Small intestine (tissue), 7 donors: ENCODE results near the gene SIK3. TPM values are rescaled to one million over a fixed set of nuclear protein-coding genes. Genes with fewer than 3 reads are reported as not detected.

Experiments used
- DNase-seq, 2 donors: peaks; one replicate each; pipeline versions ENCODE4 v3.0.0 to v3.0.0-alpha.2; 2013
- FAIRE-seq: peaks from 2 replicates; lab custom pipeline; 2012; peaks lifted over from hg19 to GRCh38; lab: Jason Lieb, UNC
- H3K27ac ChIP-seq, 3 donors: one replicate each; pipeline ENCODE4 v1.5.1; 2013; ENCODE audit warnings: low read length in 2 of 3, mild to moderate bottlenecking in 2 of 3, control low read depth in 1 of 3, inconsistent platforms in 1 of 3, low read depth in 1 of 3, moderate library complexity in 1 of 3
- H3K27me3 ChIP-seq, 3 donors: one replicate each; pipeline ENCODE4 v1.6.1; 2013; ENCODE audit warnings: low read length in 3 of 3, inconsistent platforms in 1 of 3; ENCODE audit not compliant: control insufficient read depth in 3 of 3, insufficient read depth in 3 of 3
- H3K36me3 ChIP-seq, 3 donors: one replicate each; pipeline ENCODE4 v1.6.1; 2013; ENCODE audit warnings: low read length in 3 of 3, inconsistent platforms in 1 of 3, low read depth in 1 of 3, mild to moderate bottlenecking in 1 of 3, moderate library complexity in 1 of 3; ENCODE audit not compliant: control insufficient read depth in 3 of 3, insufficient read depth in 2 of 3
- H3K4me1 ChIP-seq, 3 donors: one replicate each; pipeline ENCODE4 v1.6.1; 2013; ENCODE audit warnings: low read length in 2 of 3, inconsistent platforms in 1 of 3, low read depth in 1 of 3, mild to moderate bottlenecking in 1 of 3, moderate library complexity in 1 of 3; ENCODE audit not compliant: control insufficient read depth in 3 of 3, insufficient read depth in 2 of 3
- H3K4me3 ChIP-seq, 3 donors: one replicate each; pipeline ENCODE4 v1.5.1; 2013; ENCODE audit warnings: low read length in 3 of 3, control low read depth in 1 of 3, inconsistent platforms in 1 of 3, low read depth in 1 of 3, mild to moderate bottlenecking in 1 of 3, moderate library complexity in 1 of 3
- H3K9me3 ChIP-seq, 2 donors: one replicate each; pipeline ENCODE4 v1.6.1; 2013; ENCODE audit warnings: low read depth in 1 of 2, low read length in 1 of 2; ENCODE audit not compliant: control insufficient read depth in 2 of 2, insufficient read depth in 1 of 2
- WGBS, 3 donors: extraction: QIAGEN DNeasy Blood & Tissue Kit; methylation state at CpG; one replicate each; pipeline ENCODE4 v1.1.7; 2013; 5-methylcytosine and 5-hydroxymethylcytosine counted together
- polyA plus RNA-seq, 4 donors: library from polyadenylated mRNA; stranded (reverse) in 3 of 4; unstranded in 1 of 4; fragments of 200-250 nt in 3 of 4; fragments of 120-200 nt in 1 of 4; gene quantifications; one replicate each; pipeline versions ENCODE4 v1.2.1 to v1.2.3, GENCODE V29; 2013
- donor health status: healthy with polysubstance abuse.
- donor health status: control.
- donor health status: control.
- donor health status: Bipolar disorder and iron deficiency.
- donor health status: healthy.

Gene SIK3
- polyA plus RNA-seq, 4 donors, result 4.9 to 35.3 (median 9.0) TPM

- no peaks in the 10 kb centered on the region for H3K9me3 ChIP-seq
- DNase-seq, result no peak
- no peak for FAIRE-seq
- peaks cover 0 to 2% (median 0%) of the 10 kb centered on the region in 3 donors for H3K36me3 ChIP-seq
- H3K27ac ChIP-seq, result no peak overlapping the region
- no peak overlapping the region for H3K4me3 ChIP-seq
- no peaks in the 10 kb centered on the region for H3K27me3 ChIP-seq
- 98 to 100% (median 99%) methylated on average over 4 of the region's 4 CpGs for WGBS, 3 donors
- H3K4me1 ChIP-seq, result peaks cover 8 to 21% (median 19%) of the 10 kb centered on the region in 3 donors
Measured at GRCh38 chr11:117091753-117092477, 6.3 kb downstream of the SIK3 start.

- peaks cover 0 to 9% (median 6%) of the 10 kb centered on the region in 3 donors for H3K4me1 ChIP-seq
- 79 to 89% (median 85%) methylated on average over 5 of the region's 5 CpGs for WGBS, 3 donors
- no peak overlapping the region for H3K27ac ChIP-seq
- peaks cover 0 to 2% (median 0%) of the 10 kb centered on the region in 3 donors for H3K36me3 ChIP-seq
- DNase-seq, result no peak
- H3K4me3 ChIP-seq, result no peak overlapping the region
- no peaks in the 10 kb centered on the region for H3K9me3 ChIP-seq
- H3K27me3 ChIP-seq, result no peaks in the 10 kb centered on the region
- no peak for FAIRE-seq
Measured at GRCh38 chr11:117090111-117090706, 8.0 kb downstream of the SIK3 start.

- Histone ChIP-seq H3K9me3 (no peaks in the 10 kb centered on the region), H3K36me3 (peaks cover 0 to 2% (median 0%) of the 10 kb centered on the region in 3 donors), H3K4me3 (no peak overlapping the region), H3K27ac (no peak overlapping the region), H3K4me1 (peaks cover 0 to 9% (median 2%) of the 10 kb centered on the region in 3 donors), H3K27me3 (no peaks in the 10 kb centered on the region)
- FAIRE-seq, result no peak
- 76 to 91% (median 80%) methylated on average over 7 of the region's 7 CpGs for WGBS, 3 donors
- no peak for DNase-seq
Measured at GRCh38 chr11:117089685-117090084, 8.5 kb downstream of the SIK3 start.

DNA sequence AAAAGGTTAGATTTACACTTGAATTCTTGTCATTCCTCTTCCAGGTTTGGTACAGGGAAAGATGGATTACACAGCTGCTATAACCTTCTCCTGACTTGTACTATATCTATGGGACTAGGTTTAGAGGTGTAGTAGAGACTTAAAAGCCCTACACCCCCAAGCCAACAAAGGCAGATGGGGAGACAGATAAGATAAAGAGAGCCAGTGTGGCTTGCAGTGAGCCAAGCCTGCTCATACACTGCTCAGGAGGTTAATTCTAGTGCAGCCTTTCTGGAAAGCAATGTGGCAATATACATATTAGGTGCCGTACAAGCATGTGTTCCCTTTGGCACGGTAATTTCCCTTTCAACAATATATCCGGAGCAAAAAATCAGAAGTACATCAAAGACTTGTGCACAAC lies 10.8 kb downstream of the SIK3 start:
- no peak for FAIRE-seq

GRCh38 chr11:117084992-117085391 lies 13.2 kb downstream of the SIK3 start:
- no peaks in the 10 kb centered on the region for H3K36me3 ChIP-seq
- H3K4me3 ChIP-seq, result no peak overlapping the region
- WGBS, 3 donors, result 92 to 94% (median 94%) methylated on average over 4 of the region's 4 CpGs
- DNase-seq (no peak), FAIRE-seq (no peak)
- H3K9me3 ChIP-seq, result no peaks in the 10 kb centered on the region
- peaks cover 0 to 4% (median 0%) of the 10 kb centered on the region in 3 donors for H3K4me1 ChIP-seq
- H3K27me3 ChIP-seq, result no peaks in the 10 kb centered on the region
- no peak overlapping the region for H3K27ac ChIP-seq

More for the DNA sequence above, 10.8 kb downstream of the SIK3 start:
- no peaks in the 10 kb centered on the region for H3K9me3 ChIP-seq
- H3K27me3 ChIP-seq, result no peaks in the 10 kb centered on the region
- H3K36me3 ChIP-seq, result peaks cover 0 to 2% (median 0%) of the 10 kb centered on the region in 3 donors
- no peak overlapping the region for H3K27ac ChIP-seq
- H3K4me3 ChIP-seq, result no peak overlapping the region
- peaks cover 0 to 8% (median 0%) of the 10 kb centered on the region in 3 donors for H3K4me1 ChIP-seq
- 78 to 90% (median 84%) methylated on average over 3 of the region's 3 CpGs for WGBS, 3 donors
- no peak for DNase-seq

GRCh38 chr11:117083011-117083935 lies 15.0 kb downstream of the SIK3 start:
- H3K27me3 ChIP-seq, result no peaks in the 10 kb centered on the region
- no peak overlapping the region for H3K4me3 ChIP-seq
- H3K27ac ChIP-seq, result no peak overlapping the region
- H3K36me3 ChIP-seq, result no peaks in the 10 kb centered on the region
- WGBS, 3 donors, result 80 to 88% (median 86%) methylated on average over 5 of the region's 5 CpGs
- FAIRE-seq (no peak), DNase-seq (no peak)
- H3K4me1 ChIP-seq, result peaks cover 0 to 2% (median 0%) of the 10 kb centered on the region in 3 donors
- no peaks in the 10 kb centered on the region for H3K9me3 ChIP-seq

DNA sequence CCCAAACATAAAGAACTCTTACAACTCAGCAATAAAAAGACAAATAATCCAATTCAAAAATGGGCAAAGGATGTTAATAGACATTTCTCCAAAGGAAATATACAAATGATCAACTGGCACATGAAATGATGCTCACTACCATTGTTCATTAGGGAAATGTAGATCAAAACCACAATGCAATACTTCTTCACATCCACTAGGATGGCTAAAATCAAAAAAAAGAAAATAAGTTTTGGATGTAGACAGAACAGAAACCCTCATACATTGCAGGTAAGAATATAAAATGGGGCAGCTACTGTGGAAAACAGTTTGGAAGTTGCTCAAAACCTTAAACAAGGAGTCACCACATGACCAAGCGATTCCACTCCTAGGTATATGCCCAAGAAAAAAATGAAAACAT lies 16.3 kb downstream of the SIK3 start:
- H3K27me3 ChIP-seq, result no peaks in the 10 kb centered on the region
- peaks cover 0 to 10% (median 4%) of the 10 kb centered on the region in 3 donors for H3K4me1 ChIP-seq
- 100% methylated on average over 1 of the region's 1 CpG for WGBS, 3 donors
- FAIRE-seq (no peak), DNase-seq (no peak)
- H3K27ac ChIP-seq, result no peak overlapping the region
- no peaks in the 10 kb centered on the region for H3K9me3 ChIP-seq
- no peaks in the 10 kb centered on the region for H3K36me3 ChIP-seq
- no peak overlapping the region for H3K4me3 ChIP-seq

- H3K9me3 ChIP-seq, result no peaks in the 10 kb centered on the region
- H3K36me3 ChIP-seq, result no peaks in the 10 kb centered on the region
- H3K4me3 ChIP-seq, result no peak overlapping the region
- DNase-seq (no peak), FAIRE-seq (no peak)
- H3K27ac ChIP-seq, result no peak overlapping the region
- peaks cover 0 to 12% (median 7%) of the 10 kb centered on the region in 3 donors for H3K4me1 ChIP-seq
- WGBS, 3 donors, result 82 to 95% (median 89%) methylated on average over 5 of the region's 5 CpGs
- no peaks in the 10 kb centered on the region for H3K27me3 ChIP-seq
Measured at GRCh38 chr11:117080370-117080769, 17.9 kb downstream of the SIK3 start.
